Smooth muscle cell (in vitro differentiated cells): ENCODE measurements around the gene ITGAE. TPM values are rescaled to one million over a fixed set of nuclear protein-coding genes. Genes with fewer than 3 reads are reported as not detected.

Experiments
- DNase-seq: peaks from one replicate; lab custom pipeline; 2025; ENCODE audit not compliant: unreplicated experiment; lab: John Stamatoyannopoulos, UW
- H2AFZ ChIP-seq: fragments of 200-600 bp; sonication (generic); 2 replicates; pipeline ENCODE4 v1.6.0; 2016; ENCODE audit warnings: antibody characterized with exemption, low read depth, mild to moderate bottlenecking
- H3F3A ChIP-seq: fragments of 200-600 bp; sonication (generic); 2 replicates; pipeline ENCODE4 v1.6.0; 2017; ENCODE audit warnings: antibody characterized with exemption, low read depth
- H3K27ac ChIP-seq: fragments of 200-600 bp; sonication (generic); 2 replicates; pipeline ENCODE4 v1.5.1; 2016; ENCODE audit warnings: low read depth, mild to moderate bottlenecking
- H3K27me3 ChIP-seq: fragments of 200-600 bp; sonication (generic); 2 replicates; pipeline ENCODE4 v1.6.1; 2016; ENCODE audit warnings: low read depth, mild to moderate bottlenecking
- H3K36me3 ChIP-seq: fragments of 200-600 bp; sonication (generic); 2 replicates; pipeline ENCODE4 v1.5.1; 2016; ENCODE audit warnings: low read depth
- H3K4me1 ChIP-seq: fragments of 200-600 bp; sonication (generic); 2 replicates; pipeline ENCODE4 v1.5.1; 2016; ENCODE audit warnings: low read depth
- H3K4me2 ChIP-seq: fragments of 200-600 bp; sonication (generic); 2 replicates; pipeline ENCODE4 v1.6.0; 2016; ENCODE audit warnings: mild to moderate bottlenecking
- H3K4me3 ChIP-seq: fragments of 200-600 bp; sonication (generic); 2 replicates; pipeline ENCODE4 v1.5.1; 2016; ENCODE audit warnings: mild to moderate bottlenecking
- H3K79me2 ChIP-seq: fragments of 200-600 bp; sonication (generic); 2 replicates; pipeline ENCODE4 v1.6.0; 2016; ENCODE audit warnings: low read depth, mild to moderate bottlenecking
- H3K9ac ChIP-seq: fragments of 200-600 bp; sonication (generic); 2 replicates; pipeline ENCODE4 v1.6.0; 2016; ENCODE audit warnings: low read depth
- H3K9me3 ChIP-seq: fragments of 200-600 bp; sonication (generic); replicated peaks from 2 replicates; pipeline ENCODE4 v1.5.1; 2016; ENCODE audit warnings: low read depth
- H4K20me1 ChIP-seq: fragments of 200-600 bp; sonication (generic); 2 replicates; pipeline ENCODE4 v1.6.0; 2016; ENCODE audit warnings: low read depth
- WGBS: methylation state at CpG from one replicate; pipeline ENCODE4 v1.1.7; 2016; ENCODE audit warnings: low lambda C conversion rate; 5-methylcytosine and 5-hydroxymethylcytosine counted together
- polyA plus RNA-seq: library from polyadenylated mRNA; unstranded; fragments of >200 nt; fragmentation: Nextera tagmentation; extraction: Ambion mirVana; gene quantifications from 2 replicates; pipeline ENCODE4 v1.2.1, GENCODE V29; 2016
- total RNA-seq: library from RNA; depleted of rRNA; stranded (reverse); fragments of >200 nt; gene quantifications from 2 replicates; pipeline ENCODE4 v1.2.3, GENCODE V29; 2014
- TF ChIP-seq, protein P1 (sequence below): fragments of 200-600 bp; sonication (generic); IDR thresholded peaks from 2 replicates; pipeline ENCODE4 v1.5.1; 2017; ENCODE audit warnings: borderline replicate concordance, mild to moderate bottlenecking, antibody characterized with exemption; ENCODE audit not compliant: insufficient read depth, poor library complexity, severe bottlenecking

The ITGAE gene
- total and polyA plus RNA-seq, 2 experiments from 2014 or later, result 43.8 to 66.7 TPM

DNA sequence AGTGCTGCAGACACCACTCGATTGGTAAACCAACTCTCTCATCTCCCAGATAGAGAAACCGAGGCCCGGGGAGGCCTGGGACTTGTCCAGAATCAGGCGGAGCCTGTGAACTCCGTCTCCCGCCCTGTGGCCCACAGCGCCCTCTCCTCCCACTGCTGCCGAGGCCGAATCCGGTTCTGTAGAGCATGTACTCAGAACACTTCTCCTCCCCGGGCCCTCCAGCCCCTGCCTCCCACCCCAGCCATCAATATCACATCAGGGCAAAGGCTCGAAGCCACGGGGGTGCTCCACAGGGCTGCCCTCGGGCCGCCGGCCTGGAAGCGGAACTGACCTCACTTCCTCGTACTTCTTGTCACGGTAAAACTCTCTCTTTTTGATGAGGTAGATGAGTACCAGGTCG is 119.4 kb downstream of the ITGAE start:
- TF ChIP-seq, protein P1, sequence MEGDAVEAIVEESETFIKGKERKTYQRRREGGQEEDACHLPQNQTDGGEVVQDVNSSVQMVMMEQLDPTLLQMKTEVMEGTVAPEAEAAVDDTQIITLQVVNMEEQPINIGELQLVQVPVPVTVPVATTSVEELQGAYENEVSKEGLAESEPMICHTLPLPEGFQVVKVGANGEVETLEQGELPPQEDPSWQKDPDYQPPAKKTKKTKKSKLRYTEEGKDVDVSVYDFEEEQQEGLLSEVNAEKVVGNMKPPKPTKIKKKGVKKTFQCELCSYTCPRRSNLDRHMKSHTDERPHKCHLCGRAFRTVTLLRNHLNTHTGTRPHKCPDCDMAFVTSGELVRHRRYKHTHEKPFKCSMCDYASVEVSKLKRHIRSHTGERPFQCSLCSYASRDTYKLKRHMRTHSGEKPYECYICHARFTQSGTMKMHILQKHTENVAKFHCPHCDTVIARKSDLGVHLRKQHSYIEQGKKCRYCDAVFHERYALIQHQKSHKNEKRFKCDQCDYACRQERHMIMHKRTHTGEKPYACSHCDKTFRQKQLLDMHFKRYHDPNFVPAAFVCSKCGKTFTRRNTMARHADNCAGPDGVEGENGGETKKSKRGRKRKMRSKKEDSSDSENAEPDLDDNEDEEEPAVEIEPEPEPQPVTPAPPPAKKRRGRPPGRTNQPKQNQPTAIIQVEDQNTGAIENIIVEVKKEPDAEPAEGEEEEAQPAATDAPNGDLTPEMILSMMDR, result no peak
- 89% methylated on average over 20 of the region's 20 CpGs for WGBS
- no peak overlapping the region for H3K27ac ChIP-seq
- no peaks in the 10 kb centered on the region for H3K4me1 ChIP-seq
- H3K4me3 ChIP-seq, result no peak overlapping the region
- DNase-seq, result no peak
- H3K27me3 ChIP-seq, result no peaks in the 10 kb centered on the region
- no peak overlapping the region for H3K9ac ChIP-seq
- H4K20me1 ChIP-seq, result no peaks in the 10 kb centered on the region
- no peaks in the 10 kb centered on the region for H3F3A ChIP-seq
- no peak overlapping the region for H2AFZ ChIP-seq
- no peaks in the 10 kb centered on the region for H3K9me3 ChIP-seq
- H3K36me3 ChIP-seq, result no peaks in the 10 kb centered on the region
- no peaks in the 10 kb centered on the region for H3K79me2 ChIP-seq
- H3K4me2 ChIP-seq, result no peak overlapping the region

DNA sequence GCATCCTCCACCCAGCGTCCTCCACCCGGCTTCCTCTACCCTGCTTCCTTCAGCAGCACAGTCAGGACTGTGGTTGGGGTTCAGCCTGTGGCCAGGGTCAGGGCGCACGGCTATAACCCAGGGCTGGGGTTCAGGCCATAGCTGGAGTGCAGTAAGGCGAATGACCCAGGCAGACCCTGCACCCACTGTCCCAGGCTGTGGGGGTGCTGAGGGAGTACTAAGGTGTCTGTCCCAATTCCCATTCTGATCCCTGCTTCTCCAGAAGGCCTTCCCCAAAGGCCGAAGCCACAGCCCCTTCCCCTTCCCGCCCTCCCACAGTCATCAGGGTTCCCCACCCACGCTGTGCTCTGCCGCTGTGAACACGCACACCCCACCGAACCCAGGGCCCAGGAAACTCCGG is 119.9 kb downstream of the ITGAE start:
- no peaks in the 10 kb centered on the region for H4K20me1 ChIP-seq
- H3K27ac ChIP-seq, result no peak overlapping the region
- no peak overlapping the region for H2AFZ ChIP-seq
- no peaks in the 10 kb centered on the region for H3K9me3 ChIP-seq
- no peaks in the 10 kb centered on the region for H3K27me3 ChIP-seq
- no peak for DNase-seq
- H3K9ac ChIP-seq, result no peak overlapping the region
- no peaks in the 10 kb centered on the region for H3K4me1 ChIP-seq
- H3K4me3 ChIP-seq, result no peak overlapping the region
- H3K79me2 ChIP-seq, result no peaks in the 10 kb centered on the region
- H3K4me2 ChIP-seq, result no peak overlapping the region
- H3F3A ChIP-seq, result no peaks in the 10 kb centered on the region
- no peaks in the 10 kb centered on the region for H3K36me3 ChIP-seq
- 93% methylated on average over 12 of the region's 12 CpGs for WGBS
- TF ChIP-seq, protein P1, result no peak

DNA sequence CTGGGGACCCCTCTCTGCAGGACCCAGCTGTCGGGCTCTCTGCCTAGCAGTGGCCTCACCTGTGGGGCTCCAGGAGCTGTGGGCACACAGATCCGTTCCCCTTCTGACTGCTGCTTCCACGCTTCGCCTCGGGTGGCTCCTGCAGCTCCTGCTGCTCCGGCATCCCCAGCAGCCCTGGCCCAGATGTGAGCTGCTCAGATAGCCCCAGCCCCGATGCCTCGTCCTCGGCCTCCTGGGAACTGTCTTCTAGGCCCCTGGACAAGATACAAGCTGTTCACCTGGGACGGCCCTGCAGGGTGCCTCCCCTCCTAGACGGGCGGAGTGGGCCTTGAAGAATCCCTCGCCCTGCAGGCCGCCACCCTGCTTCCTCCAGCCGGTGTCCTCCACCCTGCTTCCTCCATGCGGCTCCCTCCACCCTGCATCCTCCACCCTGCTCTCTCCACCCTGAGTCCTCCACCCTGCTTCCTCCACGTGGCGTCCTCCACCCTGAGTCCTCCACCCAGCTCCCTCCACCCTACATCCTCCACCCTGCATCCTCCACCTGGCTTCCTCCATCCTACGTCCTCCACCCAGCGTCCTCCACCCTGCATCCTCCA is 121.4 kb downstream of the ITGAE start:
- 87% methylated on average over 18 of the region's 20 CpGs for WGBS
- Histone ChIP-seq H3K27me3 (no peaks in the 10 kb centered on the region), H4K20me1 (no peaks in the 10 kb centered on the region), H3K9me3 (no peaks in the 10 kb centered on the region), H3K9ac (no peak overlapping the region), H3F3A (no peaks in the 10 kb centered on the region), H3K79me2 (no peaks in the 10 kb centered on the region), H3K4me2 (no peak overlapping the region), H3K36me3 (no peaks in the 10 kb centered on the region), H2AFZ (no peak overlapping the region), H3K4me3 (no peak overlapping the region), H3K4me1 (no peaks in the 10 kb centered on the region), H3K27ac (no peak overlapping the region)
- DNase-seq, result no peak
- TF ChIP-seq, protein P1, result no peak

DNA sequence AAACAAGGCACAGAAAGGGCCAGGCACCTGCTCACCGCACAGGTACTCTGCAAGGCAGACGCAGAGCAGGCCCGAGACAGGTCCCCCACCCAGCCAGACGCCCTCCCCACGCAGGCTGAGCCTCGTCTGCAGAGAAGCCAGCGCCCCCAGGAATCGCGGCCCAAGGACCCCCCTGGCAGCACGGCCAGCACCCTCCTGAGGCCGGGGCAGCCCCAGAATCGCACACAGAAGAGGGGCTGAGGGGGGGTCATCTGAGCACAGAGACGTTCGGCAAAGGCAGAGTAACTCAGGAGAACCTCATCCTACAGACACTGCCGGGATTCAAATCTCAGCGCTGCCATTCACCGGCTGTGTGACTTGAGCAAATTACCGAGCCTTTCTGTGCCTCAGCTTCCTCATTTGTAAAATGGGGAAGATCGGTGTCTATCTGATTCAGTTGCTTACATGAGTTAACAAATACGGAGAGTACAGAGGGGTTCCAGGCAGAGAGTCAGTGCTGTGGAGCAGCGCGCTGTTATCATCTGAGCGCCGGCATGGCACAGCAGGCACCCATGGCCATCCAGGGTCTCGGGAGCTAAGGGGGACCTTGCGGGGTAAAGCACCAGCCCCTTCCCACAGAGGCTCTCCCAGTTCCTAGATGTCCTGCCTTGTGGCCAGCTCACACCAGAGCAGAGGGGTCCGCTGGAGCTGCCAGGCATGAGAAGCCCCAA is 122.0 kb downstream of the ITGAE start:
- WGBS, result 92% methylated on average over 27 of the region's 27 CpGs
- H3K79me2 ChIP-seq, result no peaks in the 10 kb centered on the region
- H2AFZ ChIP-seq, result no peak overlapping the region
- H4K20me1 ChIP-seq, result no peaks in the 10 kb centered on the region
- H3F3A ChIP-seq, result no peaks in the 10 kb centered on the region
- H3K9me3 ChIP-seq, result no peaks in the 10 kb centered on the region
- H3K9ac ChIP-seq, result no peak overlapping the region
- H3K27ac ChIP-seq, result no peak overlapping the region
- no peaks in the 10 kb centered on the region for H3K27me3 ChIP-seq
- H3K4me2 ChIP-seq, result no peak overlapping the region
- no peak for DNase-seq
- no peaks in the 10 kb centered on the region for H3K36me3 ChIP-seq
- TF ChIP-seq, protein P1, result no peak
- H3K4me1 ChIP-seq, result no peaks in the 10 kb centered on the region
- no peak overlapping the region for H3K4me3 ChIP-seq
